HepG2 (cell line): ENCODE measurements around the gene MEGF6. TPM values are rescaled to one million over a fixed set of nuclear protein-coding genes. Genes with fewer than 3 reads are reported as not detected.
A peak's percentile ranks its signal among the peaks of the same experiment; 100 is the strongest.

ENCODE experiments used
- AGO1 ChIP-seq: fragments of 200-400 bp; formaldehyde crosslinking; IDR thresholded peaks from 2 replicates; pipeline ENCODE4 v1.6.1; 2017; ENCODE audit warnings: mild to moderate bottlenecking, low read depth, low read length, moderate library complexity; ENCODE audit not compliant: poor library complexity, severe bottlenecking
- ATF5 ChIP-seq: sonication (generic); formaldehyde crosslinking; IDR thresholded peaks from 2 replicates; pipeline ENCODE4 v1.4.0; 2020; ENCODE audit warnings: mild to moderate bottlenecking, low read depth, missing genetic modification reagents
- CENPX ChIP-seq: sonication (generic); formaldehyde crosslinking; IDR thresholded peaks from 2 replicates; pipeline ENCODE4 v1.9.0; 2021; ENCODE audit warnings: mild to moderate bottlenecking, missing genetic modification reagents, moderate library complexity
- EED ChIP-seq: sonication (generic); formaldehyde crosslinking; IDR thresholded peaks from 2 replicates; pipeline ENCODE4 v1.5.0; 2020; ENCODE audit warnings: mild to moderate bottlenecking, missing genetic modification reagents
- GPN1 ChIP-seq: sonication (generic); formaldehyde crosslinking; IDR thresholded peaks from 2 replicates; pipeline ENCODE4 v1.5.1; 2020; ENCODE audit warnings: missing genetic modification reagents, borderline replicate concordance
- HIVEP1 ChIP-seq: sonication (generic); formaldehyde crosslinking; IDR thresholded peaks from 2 replicates; pipeline ENCODE4 v1.4.0; 2020; ENCODE audit warnings: mild to moderate bottlenecking, missing genetic modification reagents
- IKZF1 ChIP-seq: fragments of 450-650 bp; IDR thresholded peaks from 2 replicates; pipeline ENCODE4 v1.7.1; 2016
- IRX3 ChIP-seq: sonication (generic); formaldehyde crosslinking; IDR thresholded peaks from 2 replicates; pipeline ENCODE4 v1.8.1; 2023; ENCODE audit warnings: mild to moderate bottlenecking, low read depth, missing genetic modification reagents, borderline replicate concordance
- KAT7 ChIP-seq: IDR thresholded peaks from 2 replicates; pipeline ENCODE4 v1.6.1; 2018; ENCODE audit warnings: borderline replicate concordance, missing compliant biosample characterization
- MAFF ChIP-seq: IDR thresholded peaks from 2 replicates; pipeline ENCODE4 v1.6.1; 2011; ENCODE audit warnings: low read depth, low read length, improper control_type of control experiment
- MTERF4 ChIP-seq: sonication (generic); formaldehyde crosslinking; IDR thresholded peaks from 2 replicates; pipeline ENCODE4 v1.8.0; 2023; ENCODE audit warnings: mild to moderate bottlenecking, missing genetic modification reagents
- RFX5 ChIP-seq: IDR thresholded peaks from 2 replicates; pipeline ENCODE4 v1.6.1; 2011; ENCODE audit warnings: low read depth, low read length, improper control_type of control experiment
- SALL1 ChIP-seq: sonication (generic); formaldehyde crosslinking; IDR thresholded peaks from 2 replicates; pipeline ENCODE4 v1.8.0; 2022; ENCODE audit warnings: mild to moderate bottlenecking, missing genetic modification reagents
- SIN3B ChIP-seq: fragments of 150-350 bp; IDR thresholded peaks from 2 replicates; pipeline ENCODE4 v1.6.1; 2014; ENCODE audit warnings: low read length
- SMAD1 ChIP-seq: sonication (generic); formaldehyde crosslinking; IDR thresholded peaks from 2 replicates; pipeline ENCODE4 v1.4.0; 2020; ENCODE audit warnings: missing genetic modification reagents, low read depth, mild to moderate bottlenecking, borderline replicate concordance
- SMAD3 ChIP-seq: sonication (generic); formaldehyde crosslinking; IDR thresholded peaks from 2 replicates; pipeline ENCODE4 v1.4.0; 2020; ENCODE audit warnings: missing genetic modification reagents
- TSC22D2 ChIP-seq: sonication (generic); formaldehyde crosslinking; IDR thresholded peaks from 2 replicates; pipeline ENCODE4 v1.5.1; 2020; ENCODE audit warnings: missing genetic modification reagents, mild to moderate bottlenecking, borderline replicate concordance
- ZBTB21 ChIP-seq: sonication (generic); formaldehyde crosslinking; IDR thresholded peaks from 2 replicates; pipeline ENCODE4 v1.4.0; 2020; ENCODE audit warnings: missing genetic modification reagents
- ZGPAT ChIP-seq: IDR thresholded peaks from 2 replicates; pipeline ENCODE4 v1.6.1; 2016; ENCODE audit warnings: mild to moderate bottlenecking
- ZKSCAN8 ChIP-seq: IDR thresholded peaks from 2 replicates; pipeline ENCODE4 v1.6.1; 2016; ENCODE audit warnings: borderline replicate concordance, missing genetic modification reagents, missing compliant biosample characterization
- ZNF660 ChIP-seq: sonication (generic); formaldehyde crosslinking; IDR thresholded peaks from 2 replicates; pipeline ENCODE4 v1.5.1; 2020; ENCODE audit warnings: mild to moderate bottlenecking, low read depth, missing genetic modification reagents, borderline replicate concordance
- ZNF704 ChIP-seq: sonication (generic); formaldehyde crosslinking; IDR thresholded peaks from 2 replicates; pipeline ENCODE4 v1.8.1; 2023; ENCODE audit warnings: mild to moderate bottlenecking, inconsistent platforms, moderate library complexity, missing genetic modification reagents, borderline replicate concordance
- polyA plus RNA-seq, 8 experiments: library from polyadenylated mRNA; depleted of rRNA in 3 of 8; stranded (reverse) in 7 of 8; unstranded in 1 of 8; fragments of >200 nt; fragmentation: Illumina TruSeq in 4 of 8; extraction: Trizol in 4 of 8; gene quantifications; 2 replicates each; pipeline versions ENCODE4 v1.2.1 to v1.2.3, GENCODE V29; 2011 to 2016; ENCODE audit warnings: low read depth in 4 of 8, missing spikeins in 1 of 8, mixed read lengths in 1 of 8; ENCODE audit not compliant: insufficient read depth in 1 of 8
- total RNA-seq, 5 experiments: library from RNA; depleted of rRNA; stranded (reverse); fragments of >200 nt; fragmentation: Illumina TruSeq; extraction: Trizol; gene quantifications; 2 replicates each; pipeline ENCODE4 v1.2.3, GENCODE V29; 2016; ENCODE audit warnings: low read depth in 1 of 5
- TF ChIP-seq, protein P1 (sequence below): sonication (generic); formaldehyde crosslinking; IDR thresholded peaks from 2 replicates; pipeline ENCODE4 v1.4.0; 2020; ENCODE audit warnings: mild to moderate bottlenecking, missing genetic modification reagents

MEGF6 gene
- total and polyA plus RNA-seq, 2 of the 13 experiments (the other 11 are each of a cell fraction or from before 2014, with no cell fraction given) = 1.9 TPM

DNA sequence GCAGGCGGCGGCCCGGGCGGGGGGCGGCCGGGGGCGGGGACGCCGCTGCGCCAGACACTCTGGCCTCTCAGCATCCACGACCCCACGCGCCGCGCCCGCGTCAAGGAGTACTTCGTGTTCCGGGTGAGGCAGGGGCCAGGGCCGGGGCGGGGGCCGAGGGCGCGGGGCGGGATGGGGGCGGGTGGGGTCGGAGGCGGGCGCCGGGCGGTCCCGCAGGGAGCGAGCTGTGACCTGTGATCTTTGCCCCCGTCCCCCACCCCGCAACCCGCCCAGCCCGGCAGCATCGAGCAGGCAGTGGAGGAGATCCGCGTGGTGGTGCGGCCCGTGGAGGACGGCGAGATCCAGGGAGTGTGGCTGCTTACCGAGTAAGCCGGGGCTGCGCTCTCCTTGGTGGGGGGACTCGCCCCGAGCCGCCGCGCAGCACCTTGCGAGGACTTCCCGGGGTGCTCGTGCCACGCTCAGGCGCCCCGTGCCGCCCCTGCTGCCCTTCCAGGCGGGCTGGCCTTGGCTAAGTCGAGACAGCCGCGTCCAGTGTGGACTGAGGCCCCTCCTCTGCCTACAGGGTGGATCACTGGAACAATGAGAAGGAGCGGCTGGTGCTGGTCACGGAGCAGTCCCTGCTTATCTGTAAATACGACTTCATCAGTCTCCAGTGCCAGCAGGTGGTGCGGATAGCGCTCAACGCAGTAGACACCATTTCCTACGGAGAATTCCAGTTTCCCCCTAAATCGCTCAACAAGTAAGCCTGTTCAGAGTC lies 14.0 kb upstream of the MEGF6 start (continued):
- TF ChIP-seq MAFF (no peak), EED (CRISPR knock-in tag) (no peak), SIN3B (no peak), ZNF704 (CRISPR knock-in tag) (no peak), MTERF4 (CRISPR knock-in tag) (no peak), CENPX (CRISPR knock-in tag) (no peak), SMAD3 (CRISPR knock-in tag) (no peak), IRX3 (0 out of 2 replicates have a peak, but pooled peaks have one; percentile 42), GPN1 (CRISPR knock-in tag) (no peak), ATF5 (CRISPR knock-in tag) (no peak), SMAD1 (CRISPR knock-in tag) (no peak), HIVEP1 (CRISPR knock-in tag) (no peak; the same call in 1 of the 2 replicates), ZNF660 (no peak), SALL1 (CRISPR knock-in tag) (peak; percentile 71), ZBTB21 (CRISPR knock-in tag) (no peak), RFX5 (no peak), AGO1 (no peak), TSC22D2 (CRISPR knock-in tag) (no peak), KAT7 (CRISPR knock-in tag) (no peak; the same call in 1 of the 2 replicates), ZGPAT (CRISPR knock-in tag) (peak; percentile 40; the same call in 1 of the 2 replicates), IKZF1 (no peak), ZKSCAN8 (no peak)
- TF ChIP-seq, protein P1, sequence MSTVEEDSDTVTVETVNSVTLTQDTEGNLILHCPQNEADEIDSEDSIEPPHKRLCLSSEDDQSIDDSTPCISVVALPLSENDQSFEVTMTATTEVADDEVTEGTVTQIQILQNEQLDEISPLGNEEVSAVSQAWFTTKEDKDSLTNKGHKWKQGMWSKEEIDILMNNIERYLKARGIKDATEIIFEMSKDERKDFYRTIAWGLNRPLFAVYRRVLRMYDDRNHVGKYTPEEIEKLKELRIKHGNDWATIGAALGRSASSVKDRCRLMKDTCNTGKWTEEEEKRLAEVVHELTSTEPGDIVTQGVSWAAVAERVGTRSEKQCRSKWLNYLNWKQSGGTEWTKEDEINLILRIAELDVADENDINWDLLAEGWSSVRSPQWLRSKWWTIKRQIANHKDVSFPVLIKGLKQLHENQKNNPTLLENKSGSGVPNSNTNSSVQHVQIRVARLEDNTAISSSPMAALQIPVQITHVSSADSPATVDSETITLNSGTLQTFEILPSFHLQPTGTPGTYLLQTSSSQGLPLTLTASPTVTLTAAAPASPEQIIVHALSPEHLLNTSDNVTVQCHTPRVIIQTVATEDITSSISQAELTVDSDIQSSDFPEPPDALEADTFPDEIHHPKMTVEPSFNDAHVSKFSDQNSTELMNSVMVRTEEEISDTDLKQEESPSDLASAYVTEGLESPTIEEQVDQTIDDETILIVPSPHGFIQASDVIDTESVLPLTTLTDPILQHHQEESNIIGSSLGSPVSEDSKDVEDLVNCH = no peak
